ENCODE data around the gene ECHDC1.

ECHDC1 gene

GRCh38 chr6:127267646-127268625, 75.5 kb downstream of the ECHDC1 start:
- DNase-seq (ENCODE audit: low read depth, low spot score): no peak
- H3K9ac ChIP-seq (ENCODE audit: insufficient read length): peak overlapping the region; percentile 92

GRCh38 chr6:127266892-127267645, 76.3 kb downstream of the ECHDC1 start:
- Histone ChIP-seq H3K4me3 (peak overlapping the region; percentile 95), H3K36me3 (ENCODE audit: insufficient read depth, low read length) (no peaks in the 10 kb centered on the region), H3K27ac (peak overlapping the region; percentile 94), H3K9me3 (ENCODE audit: low read depth, low read length) (no peaks in the 10 kb centered on the region), H3K9ac (ENCODE audit: insufficient read length) (peak overlapping the region; percentile 92)
- TF ChIP-seq EZH2 (IDR thresholded peaks at IDR 0.05): no peak
- TF ChIP-seq POLR2AphosphoS5 (IDR thresholded peaks at IDR 0.05; ENCODE audit: borderline replicate concordance, low read depth, low read length): peak; percentile 81
- TF ChIP-seq FOXP2 (optimal IDR thresholded peaks at IDR 0.05; ENCODE audit: control extremely low read depth, extremely low read length, insufficient read depth): no peak
- DNase-seq (ENCODE audit: low read depth, low spot score): no peak

More at GRCh38 chr6:127267646-127268625, 75.5 kb downstream of the ECHDC1 start:
- no peaks in the 10 kb centered on the region for H3K36me3 ChIP-seq (ENCODE audit: insufficient read depth, low read length)
- peak overlapping the region; percentile 95 for H3K4me3 ChIP-seq
- H3K9me3 ChIP-seq (ENCODE audit: low read depth, low read length): no peaks in the 10 kb centered on the region
- TF ChIP-seq FOXP2 (optimal IDR thresholded peaks at IDR 0.05; ENCODE audit: control extremely low read depth, extremely low read length, insufficient read depth) (no peak), EZH2 (IDR thresholded peaks at IDR 0.05) (no peak), POLR2AphosphoS5 (IDR thresholded peaks at IDR 0.05; ENCODE audit: borderline replicate concordance, low read depth, low read length) (no peak)
- H3K27ac ChIP-seq: no peak overlapping the region

GRCh38 chr6:127266178-127266891, 77.1 kb downstream of the ECHDC1 start, which contains the start of gene RNF146:
Gene RNF146, plus strand, starts transcription at chr6:127266864. Its CDS starts 13,475 bp downstream, at chr6:127280339.
- H3K9me3 ChIP-seq (ENCODE audit: low read depth, low read length): no peaks in the 10 kb centered on the region
- peak within 1 kb of the TSS; percentile 92 for H3K9ac ChIP-seq (ENCODE audit: insufficient read length)
- peak within 1 kb of the TSS; percentile 95 for H3K4me3 ChIP-seq
- H3K36me3 ChIP-seq (ENCODE audit: insufficient read depth, low read length): no peaks in the 10 kb centered on the region
- TF ChIP-seq FOXP2 (optimal IDR thresholded peaks at IDR 0.05; ENCODE audit: control extremely low read depth, extremely low read length, insufficient read depth) (no peak), POLR2AphosphoS5 (IDR thresholded peaks at IDR 0.05; ENCODE audit: borderline replicate concordance, low read depth, low read length) (peak; percentile 94)
- peak; percentile 78 for DNase-seq (ENCODE audit: low read depth, low spot score)
- peak within 1 kb of the TSS; percentile 94 for H3K27ac ChIP-seq

- TF ChIP-seq EZH2 (IDR thresholded peaks at IDR 0.05) (no peak), POLR2AphosphoS5 (IDR thresholded peaks at IDR 0.05; ENCODE audit: borderline replicate concordance, low read depth, low read length) (no peak), FOXP2 (optimal IDR thresholded peaks at IDR 0.05; ENCODE audit: control extremely low read depth, extremely low read length, insufficient read depth) (no peak)
- Histone ChIP-seq H3K4me3 (no peak overlapping the region), H3K9ac (ENCODE audit: insufficient read length) (no peak overlapping the region), H3K36me3 (ENCODE audit: insufficient read depth, low read length) (no peaks in the 10 kb centered on the region), H3K27ac (no peak overlapping the region), H3K9me3 (ENCODE audit: low read depth, low read length) (no peaks in the 10 kb centered on the region)
- no peak for DNase-seq (ENCODE audit: low read depth, low spot score)
These were observed 79.9 kb downstream of the ECHDC1 start for GRCh38 chr6:127263481-127263880.

- no peaks in the 10 kb centered on the region for H3K9me3 ChIP-seq (ENCODE audit: low read depth, low read length)
- no peak overlapping the region for H3K4me3 ChIP-seq
- no peak overlapping the region for H3K9ac ChIP-seq (ENCODE audit: insufficient read length)
- no peak overlapping the region for H3K27ac ChIP-seq
- H3K36me3 ChIP-seq (ENCODE audit: insufficient read depth, low read length): no peaks in the 10 kb centered on the region
- DNase-seq (ENCODE audit: low read depth, low spot score): no peak
- TF ChIP-seq EZH2 (IDR thresholded peaks at IDR 0.05): no peak
These were observed 80.5 kb downstream of the ECHDC1 start for GRCh38 chr6:127262896-127263295.

- TF ChIP-seq POLR2AphosphoS5 (IDR thresholded peaks at IDR 0.05; ENCODE audit: borderline replicate concordance, low read depth, low read length): no peak
- TF ChIP-seq FOXP2 (optimal IDR thresholded peaks at IDR 0.05; ENCODE audit: control extremely low read depth, extremely low read length, insufficient read depth): no peak
- no peak for TF ChIP-seq EZH2 (IDR thresholded peaks at IDR 0.05)
- H3K4me3 ChIP-seq: no peak overlapping the region
- no peak for DNase-seq (ENCODE audit: low read depth, low spot score)
- no peaks in the 10 kb centered on the region for H3K9me3 ChIP-seq (ENCODE audit: low read depth, low read length)
- H3K36me3 ChIP-seq (ENCODE audit: insufficient read depth, low read length): no peaks in the 10 kb centered on the region
- H3K9ac ChIP-seq (ENCODE audit: insufficient read length): no peak overlapping the region
- H3K27ac ChIP-seq: no peak overlapping the region
These were observed 88.1 kb downstream of the ECHDC1 start for GRCh38 chr6:127255286-127255685.

GRCh38 chr6:127249621-127250020, 93.8 kb downstream of the ECHDC1 start:
- H3K36me3 ChIP-seq (ENCODE audit: insufficient read depth, low read length): no peaks in the 10 kb centered on the region
- no peak overlapping the region for H3K4me3 ChIP-seq
- no peak overlapping the region for H3K27ac ChIP-seq
- TF ChIP-seq POLR2AphosphoS5 (IDR thresholded peaks at IDR 0.05; ENCODE audit: borderline replicate concordance, low read depth, low read length): no peak
- no peak for TF ChIP-seq FOXP2 (optimal IDR thresholded peaks at IDR 0.05; ENCODE audit: control extremely low read depth, extremely low read length, insufficient read depth)
- TF ChIP-seq EZH2 (IDR thresholded peaks at IDR 0.05): no peak
- H3K9ac ChIP-seq (ENCODE audit: insufficient read length): no peak overlapping the region
- H3K9me3 ChIP-seq (ENCODE audit: low read depth, low read length): no peaks in the 10 kb centered on the region
- no peak for DNase-seq (ENCODE audit: low read depth, low spot score)

Measured in SK-N-MC (cell line).